Stimulated activated CD4-positive, alpha-beta T cell treated with anti-CD3 and anti-CD28 coated beads, Interleukin-15, amount 100 ng/mL, for 24 hours (primary cell): ENCODE data around the gene ADAD1.

Experiments
- DNase-seq: peaks from one replicate; pipeline ENCODE4 v3.0.0-alpha.2; 2020

ADAD1 gene

GRCh38 chr4:122456231-122457116, 77.7 kb downstream of the ADAD1 start, which contains the start of gene IL2:
Gene IL2 (minus strand): TSS chr4:122456725. CDS start chr4:122456440, 285 bp downstream.
- DNase-seq, result peak; percentile 9

DNA sequence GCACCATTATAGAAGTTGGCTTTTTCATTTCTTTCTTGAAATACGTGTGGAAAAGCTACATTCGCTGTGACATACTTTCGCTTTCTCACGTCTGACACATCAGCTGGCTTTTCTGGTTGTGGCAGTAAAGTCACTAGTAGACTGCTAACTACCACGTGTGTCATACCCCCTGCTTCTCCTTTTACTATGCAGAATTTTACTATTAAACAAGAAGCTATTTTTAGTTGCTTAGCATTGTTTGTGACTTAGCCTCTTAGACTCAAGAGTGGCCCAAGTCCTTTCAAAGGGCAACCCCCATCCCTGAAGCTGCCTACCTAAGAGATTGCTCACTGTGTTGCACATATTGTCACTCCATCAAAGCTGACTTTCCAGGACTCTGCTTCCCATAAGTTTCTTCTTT, 79.8 kb downstream of the ADAD1 start:
- DNase-seq, result peak; percentile 64

DNA sequence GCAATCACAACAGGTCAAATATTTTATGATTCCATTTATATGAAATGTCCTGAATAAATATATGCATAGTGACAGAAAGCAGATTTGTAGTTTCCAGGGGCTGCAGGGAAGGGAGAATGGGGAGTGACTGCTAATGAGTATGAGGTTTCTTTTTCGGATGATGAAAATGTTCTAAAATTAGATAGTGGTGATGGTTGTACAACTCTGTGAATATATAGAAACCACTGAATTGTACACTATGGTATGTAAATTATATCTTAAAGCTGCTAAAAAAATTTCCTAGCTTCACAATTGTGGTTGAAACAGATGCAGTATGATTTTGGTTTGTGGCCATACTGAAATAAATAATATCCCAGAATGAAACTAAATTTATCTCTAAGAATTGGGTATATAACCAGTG, 90.6 kb downstream of the ADAD1 start:
- DNase-seq, result no peak

- DNase-seq, result no peak
These were observed 96.4 kb downstream of the ADAD1 start for GRCh38 chr4:122475233-122475632.

GRCh38 chr4:122476126-122476525, 97.3 kb downstream of the ADAD1 start:
- DNase-seq, result no peak

- DNase-seq, result no peak
These were observed 97.9 kb downstream of the ADAD1 start for GRCh38 chr4:122476745-122477144.
